ENCODE data around the gene GNB5.
"Not testable (repeated sequence)": the region's sequence is repeated elsewhere in the genome, so short reads cannot be mapped to it uniquely, and the experiment has no call there.

The GNB5 gene

DNA sequence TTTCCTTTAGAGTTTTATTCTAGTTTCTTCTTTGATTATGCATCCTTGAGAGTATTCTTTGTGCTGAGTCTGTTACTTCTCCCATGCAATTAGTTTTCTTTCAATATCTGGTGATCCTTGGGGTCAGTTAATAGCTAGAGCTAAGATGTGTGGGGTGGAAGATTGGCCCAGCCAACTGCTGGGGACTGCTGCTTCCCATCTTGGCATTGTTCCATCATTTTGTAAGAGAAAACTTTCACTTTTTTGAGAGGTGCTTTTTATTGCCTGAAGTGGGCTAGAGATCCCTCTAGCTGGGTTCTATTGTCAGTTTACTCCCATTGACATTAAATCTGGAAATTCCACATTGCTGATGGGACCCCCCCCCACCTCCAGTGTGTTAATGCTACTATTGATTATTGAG, 94.0 kb downstream of the GNB5 start:
- Histone ChIP-seq H3K36me3 (ENCODE audit: control insufficient read depth in 1 of 2, insufficient read depth in 2 of 2, low read length in 2 of 2) (no peaks in the 10 kb centered on the region), H3K4me3 (ENCODE audit: low read depth in 1 of 2, low read length in 2 of 2) (no peak overlapping the region), H3K27ac (ENCODE audit: low read length) (no peak overlapping the region), H3K9me3 (ENCODE audit: control insufficient read depth in 1 of 2, low read length in 2 of 2) (no peaks in the 10 kb centered on the region), H3K4me1 (ENCODE audit: control insufficient read depth in 1 of 2, insufficient read depth in 2 of 2, low read length in 2 of 2) (peaks cover 0 to 3% of the 10 kb centered on the region in 2 donors), H3K27me3 (ENCODE audit: low read depth, low read length) (no peaks in the 10 kb centered on the region)

DNA sequence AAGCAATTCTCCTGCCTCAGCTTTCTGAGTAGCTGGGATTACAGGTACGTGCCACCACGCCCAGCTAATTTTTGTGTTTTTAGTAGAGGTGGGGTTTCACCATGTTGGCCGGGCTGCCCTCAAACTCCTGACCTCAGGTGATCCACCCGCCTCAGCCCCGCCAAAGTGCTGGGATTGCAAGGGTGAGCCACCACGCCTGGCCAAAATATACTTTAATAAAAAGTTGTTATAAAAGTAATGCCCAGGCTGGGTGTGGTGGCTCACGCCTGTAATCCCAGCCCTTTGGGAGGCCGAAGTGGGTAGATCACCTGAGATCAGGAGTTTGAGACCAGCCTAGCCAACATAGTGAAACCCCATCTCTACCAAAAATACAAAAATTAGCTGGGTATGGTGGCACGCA, 94.7 kb downstream of the GNB5 start:
- not testable (repeated sequence) for H3K4me1 ChIP-seq (ENCODE audit: control insufficient read depth in 1 of 2, insufficient read depth in 2 of 2, low read length in 2 of 2); H3K36me3 ChIP-seq (ENCODE audit: control insufficient read depth in 1 of 2, insufficient read depth in 2 of 2, low read length in 2 of 2); H3K27me3 ChIP-seq (ENCODE audit: low read depth, low read length); H3K27ac ChIP-seq (ENCODE audit: low read length); H3K9me3 ChIP-seq (ENCODE audit: control insufficient read depth in 1 of 2, low read length in 2 of 2); H3K4me3 ChIP-seq (ENCODE audit: low read depth in 1 of 2, low read length in 2 of 2)

DNA sequence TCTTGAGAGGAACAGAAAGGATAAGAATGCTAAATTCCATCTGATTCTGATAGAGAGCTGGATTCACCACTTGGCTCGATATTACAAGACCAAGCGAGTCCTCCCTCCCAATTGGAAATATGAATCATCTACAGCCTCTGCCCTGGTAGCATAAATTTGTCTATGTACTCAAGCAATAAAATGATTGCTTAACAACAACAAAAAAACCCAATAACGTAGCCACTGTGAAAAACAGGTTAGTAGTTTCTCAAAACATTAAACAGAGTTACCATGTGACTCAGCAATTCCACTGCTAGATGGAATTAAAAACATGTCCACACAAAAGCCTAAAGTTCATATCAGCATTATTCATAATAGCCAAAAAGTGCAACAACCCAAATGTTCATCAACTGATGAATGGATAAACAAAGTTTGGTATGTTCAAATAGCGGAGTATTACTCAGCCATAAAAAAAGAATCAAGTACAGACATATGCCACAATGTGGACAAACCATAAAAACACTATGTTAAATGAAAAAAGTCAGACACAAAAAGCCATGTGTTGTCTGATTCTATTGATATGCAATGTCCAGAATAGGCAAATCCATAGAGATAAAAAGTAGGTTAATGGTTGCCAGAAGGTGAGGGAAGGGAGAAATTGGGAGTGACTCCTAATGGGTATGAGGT, 95.5 kb downstream of the GNB5 start:
- Histone ChIP-seq H3K4me3 (ENCODE audit: low read depth in 1 of 2, low read length in 2 of 2) (no peak overlapping the region), H3K27ac (ENCODE audit: low read length) (no peak overlapping the region), H3K27me3 (ENCODE audit: low read depth, low read length) (no peaks in the 10 kb centered on the region), H3K9me3 (ENCODE audit: control insufficient read depth in 1 of 2, low read length in 2 of 2) (no peaks in the 10 kb centered on the region), H3K4me1 (ENCODE audit: control insufficient read depth in 1 of 2, insufficient read depth in 2 of 2, low read length in 2 of 2) (peaks cover 0 to 1% of the 10 kb centered on the region in 2 donors), H3K36me3 (ENCODE audit: control insufficient read depth in 1 of 2, insufficient read depth in 2 of 2, low read length in 2 of 2) (no peaks in the 10 kb centered on the region)

DNA sequence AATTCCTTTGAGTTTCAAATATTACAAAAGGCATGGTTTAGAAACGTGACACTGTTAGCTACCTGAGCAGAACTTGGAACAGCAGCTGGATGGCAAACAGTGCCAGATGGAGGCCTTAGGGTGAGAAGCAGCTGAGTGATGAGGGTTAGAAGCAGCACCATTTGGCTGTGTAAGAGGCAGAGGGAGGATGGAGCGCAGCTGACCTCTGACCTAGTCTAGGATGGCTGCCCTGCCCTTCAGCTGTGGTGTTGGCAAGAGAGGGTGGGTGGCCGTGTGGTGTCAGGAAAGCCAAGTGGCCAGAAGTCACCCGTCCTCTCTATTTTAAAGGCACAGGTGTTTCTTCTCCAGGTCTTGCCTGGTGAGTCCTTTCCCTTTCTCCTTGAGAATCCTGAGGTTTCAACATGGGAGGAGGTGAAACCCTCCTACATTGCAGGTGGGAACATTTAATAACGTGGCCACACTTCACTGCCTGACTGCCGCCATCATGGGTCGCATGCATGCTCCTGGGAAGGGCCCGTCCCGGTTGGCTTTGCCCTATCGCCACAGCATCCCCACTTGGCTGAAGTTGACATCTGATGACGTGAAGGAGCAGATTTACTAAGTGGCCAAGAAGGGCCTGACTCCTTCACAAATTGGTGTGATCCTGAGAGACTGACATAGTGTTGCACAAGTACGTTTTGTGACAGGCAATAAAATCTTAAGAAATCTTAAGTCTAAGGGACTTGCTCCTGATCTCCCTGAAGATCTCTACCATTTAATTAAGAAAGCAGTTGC, 96.2 kb downstream of the GNB5 start:
- Histone ChIP-seq H3K36me3 (ENCODE audit: control insufficient read depth in 1 of 2, insufficient read depth in 2 of 2, low read length in 2 of 2) (no peaks in the 10 kb centered on the region), H3K27ac (ENCODE audit: low read length) (no peak overlapping the region), H3K27me3 (ENCODE audit: low read depth, low read length) (no peaks in the 10 kb centered on the region), H3K4me3 (ENCODE audit: low read depth in 1 of 2, low read length in 2 of 2) (no peak overlapping the region), H3K9me3 (ENCODE audit: control insufficient read depth in 1 of 2, low read length in 2 of 2) (peaks cover 0 to 6% of the 10 kb centered on the region in 2 donors), H3K4me1 (ENCODE audit: control insufficient read depth in 1 of 2, insufficient read depth in 2 of 2, low read length in 2 of 2) (no peaks in the 10 kb centered on the region)

DNA sequence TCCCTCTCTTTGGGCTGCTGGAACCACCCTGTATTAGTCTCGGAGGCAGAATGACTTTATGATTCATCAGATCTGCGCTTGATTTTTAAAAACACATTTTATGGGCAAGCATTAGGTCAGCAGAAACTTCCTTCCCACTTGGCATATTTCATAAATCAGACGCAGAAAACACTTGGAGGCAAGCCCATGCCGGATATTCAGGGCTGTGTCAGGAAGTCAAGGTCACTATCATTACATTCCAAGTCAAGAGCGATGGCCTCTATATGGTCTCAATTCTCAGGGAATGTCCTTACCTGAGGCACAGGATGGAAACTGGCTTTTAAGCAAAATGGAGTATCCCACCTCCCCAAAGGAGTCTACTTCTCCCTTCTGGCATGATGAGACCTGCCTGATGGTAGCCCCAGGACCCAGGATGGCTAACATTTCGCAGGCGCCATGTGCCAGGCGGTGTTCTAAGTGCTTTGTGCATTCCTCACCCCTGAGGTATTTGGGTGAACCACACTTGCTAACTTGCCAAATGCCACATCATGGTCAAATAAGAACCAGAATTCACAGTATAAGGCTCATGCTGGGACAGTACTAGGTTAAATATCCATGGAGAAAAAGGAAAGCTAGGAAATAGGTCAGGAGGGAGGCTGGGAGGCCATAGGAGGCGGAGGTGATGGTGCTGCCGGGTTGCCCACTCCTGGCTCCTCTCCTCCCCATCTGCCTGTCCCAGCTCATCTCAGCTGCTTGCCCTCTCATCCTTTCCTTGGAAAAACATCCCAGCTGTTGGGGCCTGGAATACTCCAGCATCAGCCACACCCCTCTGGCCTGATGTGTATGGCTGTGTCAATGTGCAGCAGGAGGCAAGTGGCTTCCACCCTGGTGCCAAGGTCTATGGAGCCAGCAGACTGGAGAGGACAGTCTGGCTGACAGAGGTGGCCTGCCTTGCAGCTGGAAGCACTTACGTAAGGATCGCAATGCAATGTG, 97.4 kb downstream of the GNB5 start:
- Histone ChIP-seq H3K4me1 (ENCODE audit: control insufficient read depth in 1 of 2, insufficient read depth in 2 of 2, low read length in 2 of 2) (no peaks in the 10 kb centered on the region), H3K27ac (ENCODE audit: low read length) (no peak overlapping the region), H3K4me3 (ENCODE audit: low read depth in 1 of 2, low read length in 2 of 2) (no peak overlapping the region), H3K9me3 (ENCODE audit: control insufficient read depth in 1 of 2, low read length in 2 of 2) (peaks cover 0 to 6% of the 10 kb centered on the region in 2 donors), H3K27me3 (ENCODE audit: low read depth, low read length) (no peaks in the 10 kb centered on the region), H3K36me3 (ENCODE audit: control insufficient read depth in 1 of 2, insufficient read depth in 2 of 2, low read length in 2 of 2) (no peaks in the 10 kb centered on the region)

DNA sequence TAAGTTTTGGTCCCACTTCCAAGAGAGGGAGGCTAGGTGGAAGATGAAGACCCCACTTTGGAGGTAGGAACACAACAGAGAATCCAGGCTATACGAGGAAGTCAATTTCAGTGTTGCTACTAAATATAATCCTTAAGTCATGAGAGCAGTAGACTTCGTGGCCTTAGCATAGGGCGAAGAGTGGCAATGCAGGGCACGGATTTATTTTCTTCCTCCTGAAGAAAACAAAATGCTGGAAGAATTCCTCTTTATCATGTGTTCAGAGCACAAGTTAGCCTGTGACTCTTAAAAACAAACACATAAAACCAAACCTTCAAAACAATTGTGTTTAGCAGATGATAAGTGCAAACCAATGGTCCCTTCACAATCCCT, 98.0 kb downstream of the GNB5 start:
- no peak overlapping the region for H3K27ac ChIP-seq (ENCODE audit: low read length)
- no peaks in the 10 kb centered on the region for H3K36me3 ChIP-seq (ENCODE audit: control insufficient read depth in 1 of 2, insufficient read depth in 2 of 2, low read length in 2 of 2)
- H3K9me3 ChIP-seq (ENCODE audit: control insufficient read depth in 1 of 2, low read length in 2 of 2), result peaks cover 0 to 6% of the 10 kb centered on the region in 2 donors
- no peak overlapping the region for H3K4me3 ChIP-seq (ENCODE audit: low read depth in 1 of 2, low read length in 2 of 2)
- H3K27me3 ChIP-seq (ENCODE audit: low read depth, low read length), result no peaks in the 10 kb centered on the region
- H3K4me1 ChIP-seq (ENCODE audit: control insufficient read depth in 1 of 2, insufficient read depth in 2 of 2, low read length in 2 of 2), result no peaks in the 10 kb centered on the region

DNA sequence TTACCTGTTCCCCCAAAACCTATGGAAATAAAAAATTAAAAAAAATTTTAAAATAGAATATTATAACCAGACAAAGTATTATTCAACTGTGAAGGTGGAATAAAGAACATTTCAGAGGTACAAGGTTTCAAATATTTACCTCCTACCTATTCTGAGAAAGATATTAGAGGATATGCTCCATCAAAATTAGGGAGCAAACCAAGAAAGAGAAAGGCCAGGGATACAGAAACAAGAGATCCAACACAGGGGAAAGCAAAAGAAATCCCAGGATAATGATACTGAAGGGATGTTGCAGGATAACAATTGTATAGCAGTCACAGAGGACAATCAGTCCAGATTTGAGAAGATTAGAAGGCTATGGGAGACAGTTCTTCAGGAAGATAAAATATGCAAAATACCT, 101.0 kb downstream of the GNB5 start:
- H3K4me3 ChIP-seq (ENCODE audit: low read depth in 1 of 2, low read length in 2 of 2), result no peak overlapping the region
- no peaks in the 10 kb centered on the region for H3K36me3 ChIP-seq (ENCODE audit: control insufficient read depth in 1 of 2, insufficient read depth in 2 of 2, low read length in 2 of 2)
- no peaks in the 10 kb centered on the region for H3K4me1 ChIP-seq (ENCODE audit: control insufficient read depth in 1 of 2, insufficient read depth in 2 of 2, low read length in 2 of 2)
- no peaks in the 10 kb centered on the region for H3K27me3 ChIP-seq (ENCODE audit: low read depth, low read length)
- H3K27ac ChIP-seq (ENCODE audit: low read length), result no peak overlapping the region
- peaks cover 7 to 11% of the 10 kb centered on the region in 2 donors for H3K9me3 ChIP-seq (ENCODE audit: control insufficient read depth in 1 of 2, low read length in 2 of 2)

DNA sequence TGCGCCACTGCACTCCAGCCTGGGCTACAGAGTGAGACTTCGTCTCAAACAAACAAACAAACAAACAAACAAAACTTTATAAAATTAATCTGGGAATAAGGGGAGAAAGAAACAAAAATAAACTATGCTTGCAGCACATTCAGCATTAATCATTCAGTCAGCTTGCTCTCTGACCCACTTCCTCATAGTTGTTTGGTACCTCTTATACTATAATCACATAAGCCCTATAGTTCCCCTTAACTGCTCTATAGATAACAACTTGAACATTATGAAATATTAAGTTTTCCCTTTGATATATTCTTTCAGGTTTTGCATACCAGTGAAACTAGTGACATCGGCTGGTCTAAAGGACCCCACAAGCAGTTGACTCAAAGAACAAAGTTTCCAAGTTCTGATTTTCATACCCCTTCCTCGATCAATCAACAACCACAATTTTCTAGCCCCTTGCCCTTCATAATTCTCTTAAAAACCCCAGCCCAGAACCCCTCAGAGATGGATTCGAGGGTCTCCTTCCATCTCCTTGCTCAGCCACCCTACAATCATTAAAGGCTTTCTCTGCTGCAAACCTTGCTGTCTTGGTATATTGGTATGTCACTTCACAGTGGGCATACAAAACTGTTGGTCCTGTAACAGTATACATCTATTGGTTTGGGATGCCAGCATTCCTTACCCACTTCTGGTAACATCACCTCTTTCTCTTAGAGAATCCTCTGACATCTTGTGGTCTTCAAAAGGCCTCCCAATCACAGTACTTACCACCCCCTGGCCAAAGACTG, 105.0 kb downstream of the GNB5 start:
- Histone ChIP-seq H3K4me3 (ENCODE audit: low read depth in 1 of 2, low read length in 2 of 2) (no peak overlapping the region), H3K9me3 (ENCODE audit: control insufficient read depth in 1 of 2, low read length in 2 of 2) (peaks cover 7 to 11% of the 10 kb centered on the region in 2 donors), H3K27ac (ENCODE audit: low read length) (no peak overlapping the region), H3K27me3 (ENCODE audit: low read depth, low read length) (no peaks in the 10 kb centered on the region), H3K36me3 (ENCODE audit: control insufficient read depth in 1 of 2, insufficient read depth in 2 of 2, low read length in 2 of 2) (no peaks in the 10 kb centered on the region), H3K4me1 (ENCODE audit: control insufficient read depth in 1 of 2, insufficient read depth in 2 of 2, low read length in 2 of 2) (no peaks in the 10 kb centered on the region)

DNA sequence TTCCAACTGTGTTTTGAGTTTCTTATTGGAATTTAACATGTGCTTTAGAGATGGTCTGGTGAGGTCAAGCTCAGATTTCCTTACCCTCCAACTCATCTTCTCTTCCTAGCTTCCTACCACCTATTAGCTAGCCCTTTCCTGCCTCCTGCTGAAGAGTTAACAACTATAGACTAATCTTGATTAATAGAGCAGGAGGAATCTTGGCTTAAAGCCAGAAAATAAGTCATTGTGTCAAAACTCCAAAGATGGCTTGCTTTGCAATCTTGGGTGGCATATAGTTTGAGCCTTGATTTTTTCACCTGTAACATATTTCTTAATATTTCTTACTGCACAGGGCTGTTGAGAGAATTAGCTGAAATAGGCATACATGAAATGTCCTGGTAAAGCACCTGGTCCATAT, 105.9 kb downstream of the GNB5 start:
- Histone ChIP-seq H3K27me3 (ENCODE audit: low read depth, low read length) (no peaks in the 10 kb centered on the region), H3K27ac (ENCODE audit: low read length) (no peak overlapping the region), H3K4me3 (ENCODE audit: low read depth in 1 of 2, low read length in 2 of 2) (no peak overlapping the region), H3K4me1 (ENCODE audit: control insufficient read depth in 1 of 2, insufficient read depth in 2 of 2, low read length in 2 of 2) (no peaks in the 10 kb centered on the region), H3K9me3 (ENCODE audit: control insufficient read depth in 1 of 2, low read length in 2 of 2) (peaks cover 7% of the 10 kb centered on the region in 2 donors), H3K36me3 (ENCODE audit: control insufficient read depth in 1 of 2, insufficient read depth in 2 of 2, low read length in 2 of 2) (no peaks in the 10 kb centered on the region)

DNA sequence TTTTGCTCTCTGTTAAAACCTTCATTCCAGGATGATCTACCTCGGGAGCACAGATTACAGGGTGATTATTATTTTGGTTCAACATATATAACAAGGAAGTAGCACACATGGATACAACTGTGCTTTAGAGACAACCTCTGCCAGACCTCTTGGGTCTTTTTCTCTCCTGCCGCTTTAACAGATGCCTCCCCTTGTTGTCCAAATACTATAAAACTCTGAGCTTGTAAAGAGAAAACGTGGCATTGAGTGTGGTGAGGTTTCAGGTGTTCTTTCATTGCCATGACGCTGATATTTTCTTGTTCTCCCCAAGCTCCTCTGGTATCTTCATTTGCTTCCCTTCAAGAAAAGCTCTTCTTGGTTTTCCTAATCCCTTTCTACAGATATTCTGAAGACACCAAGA, 107.6 kb downstream of the GNB5 start:
- no peaks in the 10 kb centered on the region for H3K27me3 ChIP-seq (ENCODE audit: low read depth, low read length)

DNA sequence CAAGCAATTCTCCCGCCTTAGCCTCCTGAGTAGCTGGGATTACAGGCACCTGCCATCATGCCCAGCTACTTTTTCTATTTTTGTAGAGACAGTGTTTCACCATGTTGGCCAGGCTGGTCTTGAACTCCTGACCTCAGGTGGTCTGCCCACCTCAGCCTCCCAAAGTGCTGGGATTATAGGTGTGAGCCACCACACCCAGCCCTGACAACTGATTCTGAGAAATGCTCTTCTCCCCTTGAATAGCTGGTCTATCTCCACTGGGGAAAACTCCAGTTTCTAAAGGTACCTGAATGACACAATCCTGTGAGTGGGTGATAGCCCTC, 108.2 kb downstream of the GNB5 start:
- H3K27ac ChIP-seq (ENCODE audit: low read length); H3K9me3 ChIP-seq (ENCODE audit: control insufficient read depth in 1 of 2, low read length in 2 of 2); H3K36me3 ChIP-seq (ENCODE audit: control insufficient read depth in 1 of 2, insufficient read depth in 2 of 2, low read length in 2 of 2); H3K4me3 ChIP-seq (ENCODE audit: low read depth in 1 of 2, low read length in 2 of 2); H3K27me3 ChIP-seq (ENCODE audit: low read depth, low read length); H3K4me1 ChIP-seq (ENCODE audit: control insufficient read depth in 1 of 2, insufficient read depth in 2 of 2, low read length in 2 of 2): not testable (repeated sequence)

More for the DNA sequence above, 107.6 kb downstream of the GNB5 start:
- Histone ChIP-seq H3K9me3 (ENCODE audit: control insufficient read depth in 1 of 2, low read length in 2 of 2) (peaks cover 5 to 7% of the 10 kb centered on the region in 2 donors), H3K4me1 (ENCODE audit: control insufficient read depth in 1 of 2, insufficient read depth in 2 of 2, low read length in 2 of 2) (no peaks in the 10 kb centered on the region), H3K4me3 (ENCODE audit: low read depth in 1 of 2, low read length in 2 of 2) (no peak overlapping the region), H3K36me3 (ENCODE audit: control insufficient read depth in 1 of 2, insufficient read depth in 2 of 2, low read length in 2 of 2) (no peaks in the 10 kb centered on the region), H3K27ac (ENCODE audit: low read length) (no peak overlapping the region)

All from muscle layer of duodenum (tissue), 2 donors.